NCI-H2171 (cell line): ENCODE measurements around the gene FARSA.
"Not testable (repeated sequence)": the region's sequence is repeated elsewhere in the genome, so short reads cannot be mapped to it uniquely, and the experiment has no call there.

Source experiments
- DNase-seq: peaks from one replicate; lab custom pipeline; 2025; lab: John Stamatoyannopoulos, UW

FARSA gene

DNA sequence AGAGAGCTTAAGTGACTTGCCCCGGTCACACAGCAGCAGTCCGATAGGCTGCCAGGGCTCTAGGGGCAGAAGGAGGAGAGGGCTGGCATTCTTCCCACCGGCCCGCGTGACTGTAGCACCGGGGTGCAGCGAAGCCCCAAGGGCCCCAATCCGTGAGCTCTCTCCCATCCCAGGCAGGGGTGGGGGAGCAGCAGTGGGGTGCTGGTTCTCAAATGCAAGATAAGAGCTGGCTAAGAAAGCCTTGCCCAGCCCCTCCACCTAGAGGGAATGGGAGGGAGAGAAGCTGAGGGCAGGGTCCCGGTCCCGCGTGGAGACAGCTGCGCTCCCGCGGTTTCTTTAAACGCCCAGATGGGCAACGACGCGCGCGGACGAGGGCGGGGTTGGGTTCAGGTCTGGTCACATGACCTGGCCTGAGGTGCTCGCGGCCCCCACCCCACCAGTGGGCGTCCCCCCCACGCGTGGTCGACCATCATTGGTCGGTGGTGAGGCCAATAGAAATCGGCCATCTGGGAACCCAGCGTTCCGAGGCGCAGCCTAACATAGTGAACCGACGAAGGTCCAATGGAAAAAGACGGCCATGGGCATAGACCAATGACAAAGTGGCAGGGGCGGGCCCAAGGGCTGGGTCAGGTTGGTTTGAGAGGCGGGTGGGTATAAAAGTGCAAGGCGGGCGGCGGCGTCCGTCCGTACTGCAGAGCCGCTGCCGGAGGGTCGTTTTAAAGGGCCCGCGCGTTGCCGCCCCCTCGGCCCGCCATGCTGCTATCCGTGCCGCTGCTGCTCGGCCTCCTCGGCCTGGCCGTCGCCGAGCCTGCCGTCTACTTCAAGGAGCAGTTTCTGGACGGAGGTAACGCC is 4.6 kb upstream of the FARSA start, which contains the start of gene CALR:
Gene CALR (plus strand): TSS at position 683 of the 852 bp plus-strand sequence. CDS start 71 bp downstream, at position 754.
- DNase-seq: peak; percentile 98

DNA sequence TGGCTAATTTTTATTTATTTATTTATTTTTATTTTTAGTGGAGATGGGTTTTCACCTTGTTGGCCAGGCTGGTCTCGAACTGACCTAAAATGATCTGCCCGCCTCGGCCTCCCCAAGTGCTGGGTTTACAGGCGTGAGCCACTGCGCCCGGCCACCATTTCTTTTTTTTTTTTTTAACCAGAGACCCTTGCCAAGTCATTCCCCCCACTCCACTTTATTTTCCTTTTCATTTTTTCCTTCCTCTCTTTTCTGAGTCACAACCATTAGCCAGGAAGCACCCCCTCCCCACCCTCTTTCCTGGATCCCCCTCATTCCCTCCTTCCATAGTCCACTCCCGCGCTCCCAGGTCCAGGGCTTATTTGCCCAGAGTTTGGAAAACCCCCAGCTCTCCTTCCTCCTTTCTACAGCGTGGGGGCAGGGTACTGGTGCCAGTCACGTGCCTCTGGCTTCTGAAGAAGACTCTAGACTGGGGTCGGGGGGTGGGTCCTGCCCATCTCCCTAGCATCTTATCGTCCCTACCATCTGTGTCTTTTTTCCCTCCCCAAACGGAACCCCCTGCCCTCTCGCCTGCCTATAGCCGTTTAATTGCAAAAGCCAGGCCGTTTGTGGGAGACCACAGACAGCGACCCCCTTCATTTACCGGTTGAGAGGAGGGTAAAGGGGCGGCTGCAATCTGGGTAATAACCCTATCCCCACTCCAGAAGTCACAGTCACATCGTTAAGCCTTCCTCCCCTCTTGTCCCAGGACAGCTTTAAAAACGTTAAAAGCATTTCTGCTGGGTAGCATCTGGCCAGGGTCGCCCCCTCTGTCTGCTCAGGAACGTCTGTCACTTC is 3.8 kb upstream of the FARSA start:
- no peak for DNase-seq

DNA sequence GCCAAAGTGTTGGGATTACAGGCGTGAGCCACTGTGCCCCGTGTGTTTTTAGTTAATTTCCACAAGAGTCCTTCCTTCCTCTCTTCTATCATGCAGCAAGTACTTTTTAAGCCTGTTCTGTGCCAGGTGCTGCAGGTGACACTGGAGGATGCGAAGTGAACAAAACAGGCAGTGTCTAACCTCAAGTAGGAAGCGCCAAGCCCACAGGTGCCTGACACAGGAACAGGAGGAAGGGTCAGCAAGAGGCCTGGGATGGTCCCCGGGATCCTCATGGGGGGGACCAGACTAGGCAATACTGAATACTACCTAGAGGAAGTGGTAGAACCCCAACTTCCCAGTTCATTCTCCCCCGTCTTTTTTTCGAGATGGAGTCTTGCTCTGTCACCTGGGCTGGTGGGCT is 3.1 kb upstream of the FARSA start:
- no peak for DNase-seq

DNA sequence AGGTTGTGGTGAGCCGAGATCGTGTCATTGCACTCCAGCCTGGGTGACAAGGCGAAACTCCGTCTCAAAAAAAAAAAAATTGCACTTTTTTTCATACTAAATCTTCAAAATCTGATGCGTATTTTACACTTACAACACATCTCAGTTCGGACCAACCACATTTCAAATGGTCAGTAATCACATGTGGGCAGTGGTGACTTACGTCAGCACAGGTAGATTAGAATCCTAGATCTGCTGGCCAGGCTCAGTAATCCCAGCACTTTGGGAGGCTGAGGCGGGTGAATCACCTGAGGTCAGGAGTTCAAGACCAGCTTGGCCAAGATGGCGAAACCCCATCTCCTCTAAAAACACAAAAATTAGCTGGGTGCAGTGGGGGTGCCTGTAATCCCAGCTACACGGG is 1.6 kb upstream of the FARSA start:
- no peak for DNase-seq

DNA sequence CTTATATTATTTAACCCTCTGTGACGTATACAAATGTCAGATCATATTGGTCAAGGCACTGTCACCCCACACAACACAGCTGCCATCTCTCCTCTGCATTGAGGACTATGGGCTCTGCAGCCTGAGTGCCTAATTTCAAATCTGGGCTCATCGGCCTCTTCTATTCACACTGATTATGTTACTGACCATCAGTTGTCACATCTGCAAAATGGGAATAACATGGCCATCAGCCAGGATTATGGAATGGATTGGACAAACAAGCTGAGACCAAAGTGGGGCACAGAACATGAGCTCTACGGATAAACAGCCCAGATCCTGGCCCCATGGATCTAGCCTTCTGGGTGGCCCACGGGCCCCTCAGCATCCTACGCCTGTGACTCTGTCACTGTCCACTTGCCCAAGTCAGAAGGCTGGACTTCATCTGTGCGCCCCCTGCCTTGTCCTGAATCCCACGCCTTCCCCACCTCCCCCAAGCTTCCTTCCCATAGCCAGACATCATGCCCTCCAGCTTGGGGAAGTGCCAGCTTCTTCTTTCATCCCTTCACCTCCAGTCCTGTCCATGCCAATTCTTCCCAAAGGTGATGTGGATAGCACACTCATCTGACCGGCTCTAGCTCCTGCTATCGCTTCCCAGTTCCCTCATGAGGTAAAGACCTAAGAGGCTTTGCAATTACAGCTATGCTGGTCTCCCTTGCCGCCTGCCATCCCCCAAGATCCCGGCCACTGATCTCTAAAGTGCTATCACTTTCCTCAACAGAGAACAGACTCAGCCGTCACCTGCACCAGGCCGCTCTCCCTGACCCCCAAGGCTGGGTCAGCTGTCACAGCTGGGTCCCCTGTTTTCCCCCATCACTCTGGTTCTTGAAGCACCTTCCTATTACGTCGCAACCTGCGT is 872 bp downstream of the FARSA start:
- no peak for DNase-seq

DNA sequence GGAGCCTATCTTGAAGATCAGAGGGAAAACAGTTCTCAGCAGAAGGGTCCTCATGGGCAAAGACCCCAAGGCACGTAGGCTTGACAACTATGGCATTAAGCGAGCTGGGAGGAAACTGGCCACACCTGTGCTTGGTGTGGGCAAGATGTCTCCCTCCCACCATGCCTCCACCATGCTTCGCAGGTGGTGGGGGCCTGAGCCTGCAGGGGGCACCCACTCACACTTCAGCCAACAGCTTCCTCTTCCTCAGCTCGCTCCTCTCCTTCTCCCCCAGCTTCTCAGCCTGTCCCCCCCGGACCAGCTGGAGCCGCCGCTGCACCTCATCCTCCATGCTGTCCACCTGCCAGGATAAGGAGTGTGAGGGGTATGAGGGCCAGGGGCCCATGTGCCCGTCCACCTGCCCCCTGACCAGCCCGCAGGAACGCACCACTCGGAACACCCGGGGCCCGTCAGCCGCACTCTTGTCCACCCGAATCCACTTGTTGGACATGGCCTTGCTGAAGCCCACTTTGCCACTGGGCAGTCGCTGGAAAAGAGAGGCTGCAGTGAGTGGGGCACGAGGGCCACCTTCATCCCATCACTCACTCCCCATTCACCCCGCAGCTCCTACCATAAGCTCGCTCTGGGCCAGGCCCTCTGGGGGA is 3.4 kb downstream of the FARSA start:
- DNase-seq: no peak

DNA sequence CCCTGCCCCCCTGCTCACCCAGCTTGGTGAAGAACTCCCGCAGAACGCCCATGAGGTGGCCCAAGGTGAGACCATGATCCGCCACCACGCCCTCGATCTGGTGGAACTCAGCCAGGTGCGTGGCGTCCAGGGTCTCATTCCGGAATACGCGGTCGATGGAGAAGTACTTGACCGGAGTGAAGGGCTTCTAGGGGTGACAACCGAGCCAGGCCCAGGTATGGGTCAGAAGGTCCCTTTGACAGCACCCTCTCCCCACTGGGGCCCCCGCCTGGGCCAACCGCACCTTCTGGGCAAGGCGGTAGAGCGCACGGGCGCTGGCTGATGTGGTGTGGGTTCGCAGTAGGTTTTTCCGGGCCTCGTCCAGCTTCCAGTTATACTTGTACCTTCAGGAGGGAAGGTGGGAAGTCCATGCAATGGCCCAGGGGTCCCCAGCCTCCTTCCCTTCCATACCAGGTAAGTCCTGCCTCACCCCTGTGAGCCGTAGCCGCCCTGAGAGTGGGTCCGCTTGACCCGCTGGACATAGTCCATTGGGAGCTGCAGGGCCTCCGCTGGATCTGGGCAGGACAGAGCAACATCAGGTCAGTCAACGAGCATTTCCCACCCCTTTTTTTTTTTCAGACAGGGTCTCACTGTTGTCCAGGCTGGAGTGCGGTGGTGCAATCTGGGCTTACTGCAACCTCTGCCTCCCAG is 8.7 kb downstream of the FARSA start:
- DNase-seq: no peak

DNA sequence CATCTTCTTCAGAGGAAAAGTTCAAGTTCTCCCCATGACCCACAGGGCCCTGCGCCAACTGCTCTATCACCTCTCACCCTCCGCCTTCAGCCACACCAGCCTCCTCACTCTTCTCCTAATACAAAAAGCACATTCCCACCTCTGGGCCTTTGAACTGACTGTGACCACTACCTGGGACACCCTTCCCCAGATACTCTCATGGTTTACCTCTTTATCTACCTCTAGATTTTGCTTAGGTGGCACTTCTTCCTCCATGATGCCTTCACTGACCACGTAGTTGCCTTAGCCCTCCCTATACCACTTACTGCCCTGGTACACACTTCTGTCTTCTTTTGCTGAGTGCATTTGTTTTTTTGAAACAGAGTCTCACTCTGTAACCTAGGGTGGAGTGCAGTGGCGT is 10.6 kb downstream of the FARSA start:
- no peak for DNase-seq

DNA sequence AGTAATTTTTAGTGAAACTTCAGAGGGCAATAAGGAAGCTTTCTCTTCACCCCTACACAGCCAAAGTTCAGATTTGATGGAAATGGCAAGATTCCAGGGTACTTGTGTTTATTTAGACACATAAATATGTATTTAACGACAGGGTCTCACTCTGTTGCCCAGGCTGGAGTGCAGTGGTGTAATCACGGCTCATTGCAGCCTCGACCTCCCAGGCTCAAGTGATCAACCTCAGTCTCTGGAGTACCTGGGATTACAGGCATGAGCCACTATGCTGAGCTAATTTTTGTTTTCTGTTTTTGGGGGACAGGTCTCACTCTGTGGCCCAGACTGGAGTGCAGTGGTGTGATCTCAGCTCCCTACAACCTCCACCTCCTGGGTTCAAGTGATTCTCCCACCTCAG is 12.5 kb downstream of the FARSA start:
- no peak for DNase-seq

DNA sequence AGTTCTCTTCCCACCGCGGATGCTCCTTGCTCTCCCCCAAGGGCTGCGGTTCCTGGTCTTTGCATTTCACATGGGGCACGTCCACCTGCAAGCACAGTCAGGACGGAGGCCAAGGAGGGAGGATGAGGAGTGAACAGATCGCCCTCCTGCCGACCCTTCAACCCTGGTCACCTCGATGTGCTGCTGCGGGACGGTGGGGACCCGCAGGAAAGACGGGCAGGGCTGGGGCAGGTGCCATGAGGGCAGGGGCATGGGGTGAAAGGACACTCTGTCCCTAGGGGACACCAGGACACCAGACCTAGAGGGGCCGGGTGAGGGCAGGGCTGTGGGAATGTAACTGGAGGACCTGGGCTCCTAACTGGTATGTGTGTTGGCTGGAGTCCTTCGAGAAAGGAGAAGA is 15.3 kb downstream of the FARSA start:
- DNase-seq: no peak

DNA sequence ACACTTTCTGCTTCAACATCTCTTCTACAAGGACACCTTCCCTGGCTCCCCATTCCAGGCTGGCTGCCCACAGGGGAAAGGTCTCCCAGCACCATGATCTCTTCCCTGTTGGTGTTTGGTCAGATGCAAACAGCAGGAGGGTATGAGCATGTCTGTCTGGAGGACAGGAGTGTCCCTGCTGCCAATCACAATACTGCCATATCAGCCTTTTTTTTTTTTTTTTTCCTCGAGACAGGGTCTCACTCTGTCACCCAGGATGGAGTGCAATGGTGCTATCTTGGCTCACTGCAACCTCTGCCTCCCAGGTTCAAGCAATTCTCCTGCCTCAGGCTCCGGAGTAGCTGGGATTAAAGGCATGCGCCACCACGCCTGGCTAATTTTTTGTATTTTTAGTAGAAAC is 17.7 kb downstream of the FARSA start:
- not testable (repeated sequence) for DNase-seq

DNA sequence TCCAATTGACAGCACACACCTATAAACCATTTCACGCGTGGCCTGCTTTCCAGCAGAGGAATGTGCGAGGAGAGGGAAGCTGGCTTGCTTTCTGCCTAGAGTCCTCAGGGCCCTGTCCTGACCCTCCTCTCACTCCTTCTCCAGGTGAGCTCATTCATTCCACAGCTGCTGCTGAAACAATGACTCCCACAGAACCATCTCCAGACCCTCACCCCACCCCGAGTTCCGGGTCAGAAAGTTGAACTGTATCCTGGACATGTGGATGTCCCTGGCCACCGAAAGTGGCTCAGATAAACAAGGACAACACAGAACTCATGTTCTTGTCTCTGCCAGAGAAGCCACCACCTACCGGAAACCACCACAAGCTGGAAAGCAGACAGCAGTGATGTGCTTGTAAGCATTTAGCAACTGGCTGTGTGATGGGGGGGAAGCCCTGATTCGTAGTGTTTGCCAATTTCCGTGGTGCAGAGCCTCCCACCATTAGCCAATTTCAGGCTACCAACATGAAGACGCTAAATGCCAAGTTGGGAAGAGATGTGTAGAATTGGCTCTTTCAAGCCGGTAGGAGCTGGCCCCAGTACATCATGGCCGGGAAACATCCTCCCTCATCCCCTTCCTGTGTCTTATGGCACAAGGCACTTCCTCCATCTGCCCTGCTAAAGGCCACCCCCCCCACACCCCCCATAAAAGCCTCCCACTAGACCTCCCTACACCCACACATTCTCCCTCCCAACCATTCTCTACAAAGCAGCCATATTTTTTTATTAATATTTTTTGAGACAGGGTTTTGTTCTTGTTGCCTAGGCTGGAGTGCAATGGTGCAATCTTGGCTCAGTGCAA is 19.4 kb downstream of the FARSA start:
- DNase-seq: no peak

DNA sequence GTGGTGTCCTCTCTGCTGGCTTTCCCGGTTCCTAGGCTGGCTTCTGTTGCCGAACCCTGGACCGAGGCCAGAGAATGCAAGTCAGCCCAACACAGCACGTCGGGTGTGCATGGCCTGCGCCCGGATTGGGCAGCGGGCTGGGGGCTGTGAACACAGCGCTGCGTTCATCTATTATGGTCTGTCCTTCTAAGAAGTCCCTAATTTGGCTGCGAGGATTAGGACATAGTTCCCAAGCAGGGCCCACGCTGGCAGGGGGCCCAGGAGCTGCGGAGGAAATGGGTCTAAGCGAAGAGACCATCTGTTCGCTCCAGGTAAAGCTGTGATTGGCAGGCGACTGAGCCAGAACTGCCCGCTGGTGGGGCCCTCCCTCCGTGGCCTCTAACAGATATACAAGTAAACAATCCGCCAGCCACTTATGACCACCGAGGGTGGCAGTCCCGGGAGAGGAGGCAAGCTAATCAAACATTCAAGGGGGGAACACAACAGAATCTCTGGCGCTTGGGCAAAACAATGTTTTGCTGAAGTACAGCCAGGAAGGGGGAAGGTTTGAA is 20.4 kb downstream of the FARSA start:
- peak; percentile 96 for DNase-seq

DNA sequence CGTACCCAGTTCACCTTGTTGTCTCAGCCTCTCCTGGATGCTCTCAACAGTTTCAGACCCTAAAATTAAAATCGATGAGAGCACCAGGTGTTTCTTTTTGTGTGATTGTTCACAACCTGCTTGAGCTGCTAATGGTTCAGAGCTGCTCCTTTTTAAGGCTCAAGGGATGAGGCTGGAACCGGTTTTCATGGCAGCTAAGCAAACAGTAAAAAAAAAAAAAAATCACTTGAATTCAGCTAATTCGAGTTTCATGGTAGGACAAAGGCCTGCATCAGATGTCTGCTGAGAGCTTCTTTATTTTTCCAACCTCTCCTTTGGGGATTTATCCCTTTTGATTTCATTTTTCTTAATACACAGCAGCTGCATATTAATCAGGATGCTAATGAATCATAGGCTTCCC is 20.9 kb downstream of the FARSA start:
- DNase-seq: peak; percentile 70

DNA sequence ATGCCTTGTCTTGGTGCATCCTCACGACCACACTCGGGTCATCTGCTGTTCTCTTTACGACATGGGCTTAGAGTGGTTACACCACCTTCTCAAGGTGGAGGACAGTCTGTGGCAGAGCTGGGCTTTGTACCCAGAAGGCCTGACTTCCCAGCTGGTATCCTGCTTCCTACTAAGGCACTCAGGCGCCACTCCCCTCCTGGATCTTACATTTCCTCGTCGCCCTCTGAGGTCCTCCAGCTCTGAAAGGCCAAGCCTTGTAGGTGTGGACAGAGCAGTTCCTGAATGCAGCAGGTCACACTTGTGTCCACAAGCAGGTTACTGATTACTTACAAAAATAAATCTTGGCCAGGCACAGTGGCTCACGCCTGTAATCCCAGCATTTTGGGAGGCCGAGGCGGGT is 26.3 kb downstream of the FARSA start:
- DNase-seq: no peak

DNA sequence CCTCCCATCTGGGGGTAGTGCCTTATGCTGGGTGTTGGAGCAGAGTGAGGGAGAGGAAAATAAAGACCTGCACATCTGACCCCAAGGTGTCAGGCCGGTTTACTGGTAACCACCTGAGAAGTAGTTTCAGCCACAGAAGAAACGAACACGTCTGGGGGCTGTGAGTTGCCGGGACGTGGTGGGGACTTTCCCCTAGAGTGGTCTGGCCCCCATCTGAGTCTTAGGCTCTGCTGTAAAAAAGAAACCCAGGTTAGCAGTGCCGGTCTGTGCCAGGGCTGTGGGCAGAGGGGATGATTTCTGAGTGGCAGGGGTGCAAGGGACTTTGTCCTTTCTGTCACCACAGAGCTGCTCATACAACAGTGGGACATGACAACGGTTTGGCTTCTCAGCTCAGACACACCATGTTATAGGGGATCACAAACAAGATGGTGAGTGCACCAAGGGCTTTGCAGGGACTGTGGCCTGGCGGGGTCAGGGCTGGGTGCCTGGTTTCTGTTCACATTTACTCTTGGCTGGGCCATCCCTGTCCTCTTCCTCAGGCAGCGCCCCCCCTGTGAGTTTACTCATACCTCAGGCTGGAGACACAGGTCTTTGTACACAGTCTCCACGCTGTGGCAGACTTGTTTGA is 33.5 kb downstream of the FARSA start:
- DNase-seq: no peak

DNA sequence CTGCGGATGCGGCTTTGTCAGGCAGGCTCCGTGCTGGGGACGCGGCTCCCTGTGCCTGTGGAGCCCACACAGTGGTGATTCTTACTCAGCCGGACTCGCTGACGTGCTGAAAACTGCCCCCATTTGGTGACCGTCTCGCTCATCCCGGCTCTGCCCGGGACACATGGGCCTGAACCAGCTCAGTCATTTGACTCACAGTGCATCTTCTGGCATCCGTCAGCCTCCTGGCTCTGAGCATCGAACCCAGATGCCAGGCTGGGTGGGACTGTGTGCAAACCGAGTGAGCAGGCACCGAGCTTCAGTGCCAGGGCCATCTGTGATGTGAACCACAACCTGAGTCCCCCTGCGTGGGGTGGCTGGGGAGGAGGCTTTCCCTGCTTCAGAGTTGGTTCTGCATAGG is 37.1 kb downstream of the FARSA start:
- no peak for DNase-seq

DNA sequence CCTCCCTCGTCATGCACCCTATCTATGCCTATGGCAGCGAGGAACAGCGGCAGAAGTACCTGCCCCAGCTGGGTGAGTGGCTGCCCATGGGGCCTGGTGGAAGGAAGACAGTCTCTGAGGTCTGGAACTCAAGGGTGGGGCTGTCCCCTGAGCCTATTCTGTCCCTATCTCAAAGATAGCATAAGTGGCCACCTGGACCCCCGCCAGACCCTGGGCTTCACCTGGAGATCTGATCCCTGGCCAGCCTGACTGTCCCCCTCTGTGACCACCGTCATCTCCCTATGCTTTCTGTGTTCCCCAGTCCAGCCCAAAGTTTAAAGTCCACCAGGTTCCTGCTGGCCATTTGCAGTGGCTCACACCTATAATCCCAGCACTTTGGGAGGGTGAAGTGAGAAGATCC is 39.9 kb downstream of the FARSA start:
- no peak for DNase-seq

DNA sequence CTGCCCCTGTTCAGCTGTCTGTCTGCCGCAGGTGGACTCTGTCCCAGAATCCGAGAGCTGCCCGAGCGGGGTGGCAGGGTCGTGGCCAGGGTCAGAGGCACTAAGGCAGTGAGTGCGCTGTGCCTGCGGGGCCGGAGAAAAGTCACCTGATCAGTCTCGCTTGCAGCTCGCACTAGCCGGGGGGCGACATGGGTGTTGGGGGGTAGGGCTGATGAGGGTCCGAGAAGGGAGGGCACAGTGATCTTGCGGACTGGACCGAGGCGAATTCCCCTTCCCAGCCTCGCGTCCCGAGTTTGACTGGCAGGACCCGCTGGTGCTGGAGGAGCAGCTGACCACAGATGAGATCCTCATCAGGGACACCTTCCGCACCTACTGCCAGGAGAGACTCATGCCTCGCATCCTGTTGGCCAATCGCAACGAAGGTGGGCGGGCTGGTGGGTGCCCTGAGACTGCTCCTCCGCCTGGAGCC is 41.9 kb downstream of the FARSA start:
- DNase-seq: no peak
